Measurements from ENCODE around the gene GPC6. TPM values are rescaled to one million over a fixed set of nuclear protein-coding genes. Genes with fewer than 3 reads are reported as not detected.

Gene GPC6
- total RNA-seq, 1 experiment from 2014 or later = 0.22 TPM

- no peaks in the 10 kb centered on the region for H3K4me1 ChIP-seq (ENCODE audit: control insufficient read depth in 1 of 2, insufficient read depth in 2 of 2, low read length in 2 of 2)
- H2AFZ ChIP-seq (ENCODE audit: low read depth, low read length, poor library complexity, severe bottlenecking) = no peak overlapping the region
- no peak overlapping the region for H3K27ac ChIP-seq (ENCODE audit: low read depth, low read length)
- CTCF ChIA-PET = no interaction called here
- no peak for DNase-seq (ENCODE audit: low read depth, low spot score)
- peaks cover 6 to 21% of the 10 kb centered on the region in 2 experiments; a peak in 2 of 4 replicates for H3K9me3 ChIP-seq (ENCODE audit: control insufficient read depth in 1 of 2, insufficient read depth in 1 of 2, low read depth in 1 of 2, low read length in 2 of 2)
- TF ChIP-seq, protein P1, sequence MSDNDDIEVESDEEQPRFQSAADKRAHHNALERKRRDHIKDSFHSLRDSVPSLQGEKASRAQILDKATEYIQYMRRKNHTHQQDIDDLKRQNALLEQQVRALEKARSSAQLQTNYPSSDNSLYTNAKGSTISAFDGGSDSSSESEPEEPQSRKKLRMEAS (IDR thresholded peaks at IDR 0.05) = no peak
- no peak for TF ChIP-seq CEBPB (IDR thresholded peaks at IDR 0.05; ENCODE audit: low read depth)
- TF ChIP-seq RAD21 (IDR thresholded peaks at IDR 0.05; ENCODE audit: low read depth) = no peak
- no peak for TF ChIP-seq POLR2A (IDR thresholded peaks at IDR 0.05; ENCODE audit: borderline replicate concordance, extremely low read depth, insufficient read depth, insufficient read length)
- TF ChIP-seq ZBTB33 (IDR thresholded peaks at IDR 0.05; ENCODE audit: extremely low read depth, insufficient replicate concordance, low read length) = no peak
- TF ChIP-seq ATF3 (IDR thresholded peaks at IDR 0.05) = no peak
- TF ChIP-seq EZH2phosphoT487 (IDR thresholded peaks at IDR 0.05; ENCODE audit: borderline replicate concordance) = no peak
- TF ChIP-seq EZH2 (IDR thresholded peaks at IDR 0.05) = no peak
- TF ChIP-seq JUND (IDR thresholded peaks at IDR 0.05) = no peak
- TF ChIP-seq SRF (IDR thresholded peaks at IDR 0.05; ENCODE audit: low read depth) = no peak
- H3K27me3 ChIP-seq (ENCODE audit: insufficient read depth, low read length) = no peaks in the 10 kb centered on the region
- no peak overlapping the region for H3K4me2 ChIP-seq (ENCODE audit: low read length)
- H3K79me2 ChIP-seq (ENCODE audit: insufficient read depth, low read length) = no peaks in the 10 kb centered on the region
- RAD21 ChIA-PET (ENCODE audit: low non-redundant PET in 1 of 2, low total read pairs in 2 of 2, uncharacterized antibody in 2 of 2, unreplicated experiment in 2 of 2) = no interaction called here
- H3K4me3 ChIP-seq (replicated peaks in 1 of 2; ENCODE audit: low read depth in 1 of 2, low read length in 2 of 2) = no peak overlapping the region
- no peaks in the 10 kb centered on the region for H3K9me2 ChIP-seq (ENCODE audit: insufficient read depth)
- BruUV-seq (replicated peaks) = no TSS peak
- H3K9ac ChIP-seq (ENCODE audit: low read length) = no peak overlapping the region
- POLR2A ChIA-PET = no interaction called here
- no peaks in the 10 kb centered on the region for H3K36me3 ChIP-seq (ENCODE audit: control insufficient read depth in 1 of 2, insufficient read depth in 2 of 2, low read length in 2 of 2)
- ATAC-seq = no peak
- H4K20me1 ChIP-seq (ENCODE audit: insufficient read depth) = no peaks in the 10 kb centered on the region
- intact Hi-C loops (cut with micrococcal nuclease) = no loop called here
Measured at GRCh38 chr13:93740334-93740733, 513.7 kb downstream of the GPC6 start.
